H9 (cell line): ENCODE data around the gene SRPK2. TPM values are rescaled to one million over a fixed set of nuclear protein-coding genes. Genes with fewer than 3 reads are reported as not detected.

Experiments used
- DNase-seq: peaks from one replicate; pipeline ENCODE4 v3.0.0-alpha.2; 2017
- H2AFZ ChIP-seq: one replicate; pipeline ENCODE4 v1.6.1; 2013; ENCODE audit warnings: mild to moderate bottlenecking, low read length, control low read depth, moderate library complexity
- H2AK5ac ChIP-seq: 2 replicates; pipeline ENCODE4 v1.6.1; 2013; ENCODE audit warnings: low read length, control low read depth, mixed read lengths; ENCODE audit not compliant: insufficient read length
- H2BK120ac ChIP-seq: one replicate; pipeline ENCODE4 v1.6.1; 2013; ENCODE audit warnings: low read depth, mild to moderate bottlenecking, low read length, control low read depth, inconsistent platforms; ENCODE audit not compliant: poor library complexity, severe bottlenecking
- H2BK12ac ChIP-seq: 2 replicates; pipeline ENCODE4 v1.6.1; 2013; ENCODE audit warnings: low read length, control low read depth, mixed read lengths, low read depth; ENCODE audit not compliant: insufficient read length
- H2BK15ac ChIP-seq: 2 replicates; pipeline ENCODE4 v1.6.1; 2013; ENCODE audit warnings: low read depth, low read length, control low read depth
- H2BK20ac ChIP-seq: one replicate; pipeline ENCODE4 v1.6.1; 2013; ENCODE audit warnings: low read depth, mild to moderate bottlenecking, low read length, control low read depth, inconsistent platforms; ENCODE audit not compliant: poor library complexity, severe bottlenecking
- H2BK5ac ChIP-seq: 2 replicates; pipeline ENCODE4 v1.6.1; 2013; ENCODE audit warnings: low read length, control low read depth, mixed read lengths; ENCODE audit not compliant: insufficient read length
- H3K14ac ChIP-seq: 2 replicates; pipeline ENCODE4 v1.6.1; 2013; ENCODE audit warnings: low read length, control low read depth; ENCODE audit not compliant: insufficient read depth
- H3K18ac ChIP-seq: 2 replicates; pipeline ENCODE4 v1.6.1; 2013; ENCODE audit warnings: low read depth, mild to moderate bottlenecking, mixed read lengths, low read length, control low read depth; ENCODE audit not compliant: insufficient read length
- H3K23ac ChIP-seq: 2 replicates; pipeline ENCODE4 v1.6.1; 2013; ENCODE audit warnings: low read length, control low read depth, mixed read lengths, low read depth; ENCODE audit not compliant: insufficient read length
- H3K23me2 ChIP-seq: 2 replicates; pipeline ENCODE4 v1.6.1; 2013; ENCODE audit warnings: low read depth, mild to moderate bottlenecking, mixed read lengths, low read length, control low read depth; ENCODE audit not compliant: insufficient read length, poor library complexity, severe bottlenecking
- H3K27ac ChIP-seq: 2 replicates; pipeline ENCODE4 v1.5.1; 2013; ENCODE audit warnings: low read length, control low read depth, mixed read lengths, low read depth; ENCODE audit not compliant: insufficient read length
- H3K27me3 ChIP-seq: 2 replicates; pipeline ENCODE4 v1.6.1; 2013; ENCODE audit warnings: low read length, control low read depth, inconsistent platforms; ENCODE audit not compliant: insufficient read depth
- H3K4ac ChIP-seq: 2 replicates; pipeline ENCODE4 v1.6.1; 2013; ENCODE audit warnings: low read depth, mild to moderate bottlenecking, control low read depth, inconsistent platforms, low read length, moderate library complexity
- H3K4me1 ChIP-seq: 2 replicates; pipeline ENCODE4 v1.6.1; 2013; ENCODE audit warnings: low read length, control low read depth, inconsistent platforms; ENCODE audit not compliant: insufficient read depth
- H3K4me2 ChIP-seq: 2 replicates; pipeline ENCODE4 v1.6.1; 2013; ENCODE audit warnings: low read length, control low read depth, mixed read lengths; ENCODE audit not compliant: insufficient read length, insufficient read depth
- H3K56ac ChIP-seq: 2 replicates; pipeline ENCODE4 v1.6.1; 2013; ENCODE audit warnings: low read depth, mild to moderate bottlenecking, mixed read lengths, low read length, control low read depth; ENCODE audit not compliant: insufficient read length
- H3K79me1 ChIP-seq: 2 replicates; pipeline ENCODE4 v1.6.1; 2013; ENCODE audit warnings: low read depth, mild to moderate bottlenecking, moderate library complexity, low read length, control low read depth, inconsistent platforms; ENCODE audit not compliant: insufficient read depth, poor library complexity, severe bottlenecking
- H3K79me2 ChIP-seq: 2 replicates; pipeline ENCODE4 v1.6.1; 2013; ENCODE audit warnings: low read length, control low read depth, inconsistent platforms; ENCODE audit not compliant: insufficient read depth
- H3K9ac ChIP-seq: 2 replicates; pipeline ENCODE4 v1.6.1; 2013; ENCODE audit warnings: low read length, control low read depth, mixed read lengths; ENCODE audit not compliant: insufficient read length; ENCODE audit errors: extremely low read depth
- H3K9me3 ChIP-seq: one replicate; pipeline ENCODE4 v1.6.1; 2013; ENCODE audit warnings: low read depth, low read length, inconsistent platforms; ENCODE audit not compliant: control insufficient read depth
- H3T11ph ChIP-seq: one replicate; pipeline ENCODE4 v1.6.1; 2013; ENCODE audit warnings: mild to moderate bottlenecking, low read length, control low read depth, inconsistent platforms
- H4K20me1 ChIP-seq: one replicate; pipeline ENCODE4 v1.6.1; 2013; ENCODE audit not compliant: control insufficient read depth, insufficient read length, insufficient read depth
- H4K5ac ChIP-seq: 2 replicates; pipeline ENCODE4 v1.6.1; 2013; ENCODE audit warnings: low read depth, mild to moderate bottlenecking, mixed read lengths, low read length, control low read depth; ENCODE audit not compliant: insufficient read length
- H4K8ac ChIP-seq: replicated peaks from 2 replicates; pipeline ENCODE4 v1.6.1; 2013; ENCODE audit warnings: low read length, control low read depth, mixed read lengths, low read depth; ENCODE audit not compliant: insufficient read length
- H4K91ac ChIP-seq: 2 replicates; pipeline ENCODE4 v1.6.1; 2013; ENCODE audit warnings: low read depth, mild to moderate bottlenecking, moderate library complexity, mixed read lengths, low read length, control low read depth; ENCODE audit not compliant: insufficient read length
- H3K27ac Mint-ChIP-seq, 3 experiments: 2 replicates in 2 of 3; 3 replicates in 1 of 3; pipeline ENCODE4 v1.8.0; 2020 to 2021; ENCODE audit warnings: mixed read lengths in 3 of 3, mild to moderate bottlenecking in 1 of 3, moderate library complexity in 1 of 3
- H3K27me3 Mint-ChIP-seq: 2 replicates; pipeline ENCODE4 v1.8.0; 2021; ENCODE audit warnings: low read depth, mild to moderate bottlenecking, moderate library complexity, mixed read lengths
- H3K36me3 Mint-ChIP-seq, 3 experiments: 2 replicates in 2 of 3; 3 replicates in 1 of 3; pipeline ENCODE4 v1.8.0; 2020 to 2021; ENCODE audit warnings: low read depth in 3 of 3, mixed read lengths in 3 of 3; ENCODE audit not compliant: insufficient read depth in 1 of 3
- H3K4me1 Mint-ChIP-seq, 2 experiments: 2 replicates each; pipeline ENCODE4 v1.8.0; 2020; ENCODE audit warnings: mixed read lengths in 2 of 2
- H3K4me3 Mint-ChIP-seq, 2 experiments: 2 replicates in 1 of 2; 3 replicates in 1 of 2; pipeline ENCODE4 v1.8.0; 2020 to 2021; ENCODE audit warnings: mild to moderate bottlenecking in 2 of 2, mixed read lengths in 2 of 2, moderate library complexity in 1 of 2
- H3K9me3 Mint-ChIP-seq, 2 experiments: 2 replicates in 1 of 2; 3 replicates in 1 of 2; pipeline ENCODE4 v1.8.0; 2020; ENCODE audit warnings: mild to moderate bottlenecking in 2 of 2, mixed read lengths in 2 of 2, moderate library complexity in 1 of 2
- CTCF ChIP-seq: fragments of 200-600 bp; sonication (generic); conservative IDR thresholded peaks from 3 replicates; pipeline ENCODE4 v1.8.0; 2021; ENCODE audit warnings: antibody characterized with exemption, mild to moderate bottlenecking
- total RNA-seq: library from RNA; stranded (reverse); gene quantifications from 2 replicates; pipeline ENCODE4 v1.2.1, GENCODE V29; 2021

SRPK2 gene
- total RNA-seq, 1 experiment from 2014 or later = 41.1 TPM

- H2BK12ac ChIP-seq = no peak overlapping the region
- no peak overlapping the region for H2AFZ ChIP-seq
- H4K5ac ChIP-seq = no peak overlapping the region
- H3K4me2 ChIP-seq = no peak overlapping the region
- H3K27ac Mint-ChIP-seq = no peak overlapping the region
- H4K8ac ChIP-seq = no peak overlapping the region
- no peaks in the 10 kb centered on the region for H3K9me3 Mint-ChIP-seq
- no peaks in the 10 kb centered on the region for H3K27me3 ChIP-seq
- H2BK5ac ChIP-seq = no peak overlapping the region
- H3K27me3 Mint-ChIP-seq = no peaks in the 10 kb centered on the region
- TF ChIP-seq CTCF = no peak
- no peak overlapping the region for H3K9ac ChIP-seq
- H3K27ac ChIP-seq = no peak overlapping the region
- no peak overlapping the region for H2BK15ac ChIP-seq
- H4K20me1 ChIP-seq = no peaks in the 10 kb centered on the region
- no peak overlapping the region for H2BK120ac ChIP-seq
- no peak overlapping the region for H3K4ac ChIP-seq
- H2BK20ac ChIP-seq = no peak overlapping the region
- no peak for DNase-seq
- H3K14ac ChIP-seq = no peak overlapping the region
- peaks cover 16 to 20% of the 10 kb centered on the region in 2 experiments for H3K4me1 Mint-ChIP-seq
- peaks cover 9% of the 10 kb centered on the region; the same call in 1 of the 2 replicates for H3K4me1 ChIP-seq
- H2AK5ac ChIP-seq = no peak overlapping the region
- H3K9me3 ChIP-seq = no peaks in the 10 kb centered on the region
- H4K91ac ChIP-seq = no peak overlapping the region
- no peaks in the 10 kb centered on the region for H3K79me1 ChIP-seq
- H3K23me2 ChIP-seq = no peaks in the 10 kb centered on the region
- H3K23ac ChIP-seq = no peak overlapping the region
- H3K79me2 ChIP-seq = peaks cover 3% of the 10 kb centered on the region; the same call in 1 of the 2 replicates
- no peak overlapping the region for H3K18ac ChIP-seq
- H3T11ph ChIP-seq = no peak overlapping the region
- H3K4me3 Mint-ChIP-seq = no peak overlapping the region
- H3K56ac ChIP-seq = no peak overlapping the region
- no peaks in the 10 kb centered on the region for H3K36me3 Mint-ChIP-seq
Measured at GRCh38 chr7:105246679-105247078, 142.0 kb downstream of the SRPK2 start.
